Measurements from ENCODE around the gene MS4A8. TPM values are rescaled to one million over a fixed set of nuclear protein-coding genes. Genes with fewer than 3 reads are reported as not detected.
A peak's percentile ranks its signal among the peaks of the same experiment; 100 is the strongest.

The MS4A8 gene
- total RNA-seq, 1 experiment from 2014 or later: not detected

GRCh38 chr11:60762851-60763691 lies 63.7 kb downstream of the MS4A8 start:
- no peaks in the 10 kb centered on the region for H3K27me3 ChIP-seq (ENCODE audit: insufficient read depth, low read length)
- H3K27ac Mint-ChIP-seq: no peak overlapping the region; a peak in 2 of 7 replicates
- H3K23me2 ChIP-seq (ENCODE audit: insufficient read length, low read depth, low read length, poor library complexity, severe bottlenecking): no peaks in the 10 kb centered on the region
- H3K9me3 Mint-ChIP-seq: peaks cover 3% of the 10 kb centered on the region in 2 experiments; a peak in 2 of 5 replicates
- no peak overlapping the region for H4K8ac ChIP-seq (replicated peaks; ENCODE audit: insufficient read length, low read depth, low read length)
- H2BK12ac ChIP-seq (ENCODE audit: insufficient read length, low read depth, low read length): no peak overlapping the region
- H3K4me2 ChIP-seq (ENCODE audit: insufficient read depth, insufficient read length, low read length): no peak overlapping the region
- H3K23ac ChIP-seq (ENCODE audit: insufficient read length, low read depth, low read length): no peak overlapping the region
- no peak overlapping the region for H3K4ac ChIP-seq (ENCODE audit: low read depth, low read length)
- H3K9ac ChIP-seq (ENCODE audit: extremely low read depth, insufficient read length, low read length): no peak overlapping the region
- no peak overlapping the region; the same call in 1 of the 2 replicates for H2BK15ac ChIP-seq (ENCODE audit: low read depth, low read length)
- DNase-seq: no peak
- H2AK5ac ChIP-seq (ENCODE audit: insufficient read length, low read length): no peak overlapping the region
- no peak overlapping the region for H2BK20ac ChIP-seq (ENCODE audit: low read depth, low read length, poor library complexity, severe bottlenecking)
- no peak overlapping the region for H2BK5ac ChIP-seq (ENCODE audit: insufficient read length, low read length)
- H3K4me1 Mint-ChIP-seq: peaks cover 5 to 15% of the 10 kb centered on the region in 2 experiments
- H3K79me1 ChIP-seq (ENCODE audit: insufficient read depth, low read depth, low read length, poor library complexity, severe bottlenecking): no peaks in the 10 kb centered on the region
- peaks cover 15% of the 10 kb centered on the region for H3K27me3 Mint-ChIP-seq (ENCODE audit: low read depth)
- H4K5ac ChIP-seq (ENCODE audit: insufficient read length, low read depth, low read length): no peak overlapping the region
- no peak overlapping the region for H3K14ac ChIP-seq (ENCODE audit: insufficient read depth, low read length)
- H3K4me1 ChIP-seq (ENCODE audit: insufficient read depth, low read length): no peaks in the 10 kb centered on the region
- no peak overlapping the region for H3K18ac ChIP-seq (ENCODE audit: insufficient read length, low read depth, low read length)
- H2AFZ ChIP-seq (ENCODE audit: low read length): no peak overlapping the region
- H3K9me3 ChIP-seq (ENCODE audit: control insufficient read depth, low read depth, low read length): no peaks in the 10 kb centered on the region
- no peaks in the 10 kb centered on the region for H3K79me2 ChIP-seq (ENCODE audit: insufficient read depth, low read length)
- no peaks in the 10 kb centered on the region for H4K20me1 ChIP-seq (ENCODE audit: control insufficient read depth, insufficient read depth, insufficient read length)
- WGBS (ENCODE audit: extremely low coverage, insufficient read length, low lambda C conversion rate): no CpG with 5 or more reads among the region's 11 CpGs
- H3K36me3 Mint-ChIP-seq (ENCODE audit: insufficient read depth in 1 of 3, low read depth in 3 of 3): no peaks in the 10 kb centered on the region
- H3K56ac ChIP-seq (ENCODE audit: insufficient read length, low read depth, low read length): no peak overlapping the region
- no peak overlapping the region for H3K27ac ChIP-seq (ENCODE audit: insufficient read length, low read depth, low read length)
- no peak overlapping the region for H3T11ph ChIP-seq (ENCODE audit: low read length)
- H4K91ac ChIP-seq (ENCODE audit: insufficient read length, low read depth, low read length): no peak overlapping the region
- peak; percentile 71 for TF ChIP-seq CTCF (conservative IDR thresholded peaks at IDR 0.05)
- H2BK120ac ChIP-seq (ENCODE audit: low read depth, low read length, poor library complexity, severe bottlenecking): no peak overlapping the region
- no peak overlapping the region for H3K4me3 Mint-ChIP-seq
